AG09319 (cell line): Measurements from ENCODE around the gene MPP1.

ENCODE experiments used
- DNase-seq: peaks from one replicate; pipeline ENCODE4 v3.0.0-alpha.2; 2010; ENCODE audit warnings: low read depth; ENCODE audit errors: extremely low read depth
- TF ChIP-seq, protein P1 (sequence below): IDR thresholded peaks from 2 replicates; pipeline ENCODE4 v1.5.1; 2011; ENCODE audit warnings: low read depth, mild to moderate bottlenecking, inconsistent platforms, low read length, moderate library complexity

MPP1 gene

DNA sequence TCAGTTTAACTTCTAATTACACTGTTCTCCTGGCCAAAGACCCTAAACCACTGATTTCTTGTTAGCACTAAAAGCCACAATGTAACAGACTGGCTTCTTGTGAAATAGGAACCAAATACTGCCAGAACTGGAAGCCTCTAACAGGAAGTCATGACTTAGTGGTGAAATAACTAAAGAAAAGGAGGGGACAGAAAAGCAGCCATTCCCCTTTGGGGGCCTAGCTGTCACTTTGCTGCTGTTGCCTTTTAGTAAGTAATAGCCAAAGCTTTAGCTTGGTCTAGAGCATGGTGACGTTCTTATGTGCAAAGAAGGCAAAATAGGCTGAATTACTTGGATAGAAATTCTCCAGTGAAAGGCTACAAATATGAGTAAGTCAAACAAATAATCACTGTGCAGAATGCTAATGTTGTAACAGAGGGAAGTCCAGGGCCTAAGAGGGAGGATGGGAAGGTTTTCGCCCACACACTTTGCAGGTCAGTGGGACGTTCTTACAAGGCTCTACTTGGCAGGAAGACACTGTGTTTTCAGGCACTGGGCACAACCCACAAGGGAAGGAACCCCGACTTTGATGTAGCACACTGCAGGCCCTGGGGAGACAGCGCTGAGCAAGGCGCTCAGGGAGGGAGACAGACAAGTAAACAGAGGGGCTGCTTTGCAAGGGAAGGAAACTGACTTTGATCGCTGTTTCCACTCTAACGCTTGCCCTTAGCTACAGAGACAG lies 71.1 kb downstream of the MPP1 start:
- DNase-seq, result no peak
- TF ChIP-seq, protein P1, sequence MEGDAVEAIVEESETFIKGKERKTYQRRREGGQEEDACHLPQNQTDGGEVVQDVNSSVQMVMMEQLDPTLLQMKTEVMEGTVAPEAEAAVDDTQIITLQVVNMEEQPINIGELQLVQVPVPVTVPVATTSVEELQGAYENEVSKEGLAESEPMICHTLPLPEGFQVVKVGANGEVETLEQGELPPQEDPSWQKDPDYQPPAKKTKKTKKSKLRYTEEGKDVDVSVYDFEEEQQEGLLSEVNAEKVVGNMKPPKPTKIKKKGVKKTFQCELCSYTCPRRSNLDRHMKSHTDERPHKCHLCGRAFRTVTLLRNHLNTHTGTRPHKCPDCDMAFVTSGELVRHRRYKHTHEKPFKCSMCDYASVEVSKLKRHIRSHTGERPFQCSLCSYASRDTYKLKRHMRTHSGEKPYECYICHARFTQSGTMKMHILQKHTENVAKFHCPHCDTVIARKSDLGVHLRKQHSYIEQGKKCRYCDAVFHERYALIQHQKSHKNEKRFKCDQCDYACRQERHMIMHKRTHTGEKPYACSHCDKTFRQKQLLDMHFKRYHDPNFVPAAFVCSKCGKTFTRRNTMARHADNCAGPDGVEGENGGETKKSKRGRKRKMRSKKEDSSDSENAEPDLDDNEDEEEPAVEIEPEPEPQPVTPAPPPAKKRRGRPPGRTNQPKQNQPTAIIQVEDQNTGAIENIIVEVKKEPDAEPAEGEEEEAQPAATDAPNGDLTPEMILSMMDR, result no peak

DNA sequence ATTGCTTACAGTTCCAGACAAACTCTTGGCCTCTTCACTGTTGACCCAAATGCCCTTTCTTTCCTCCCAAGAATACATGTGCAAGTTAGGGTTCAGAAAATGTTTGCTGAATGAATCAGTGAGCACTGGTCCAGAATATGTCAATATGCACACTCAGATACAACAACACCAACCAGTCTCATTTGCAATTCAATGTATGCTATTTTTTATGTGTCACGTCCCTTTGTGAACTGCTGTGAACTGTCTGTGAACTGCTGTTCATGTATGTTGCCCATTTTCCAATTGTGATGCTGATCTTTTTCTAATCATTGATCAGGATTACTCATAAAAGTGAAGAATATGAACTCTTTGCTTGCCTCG lies 72.2 kb downstream of the MPP1 start:
- DNase-seq, result no peak
- TF ChIP-seq, protein P1, result no peak

DNA sequence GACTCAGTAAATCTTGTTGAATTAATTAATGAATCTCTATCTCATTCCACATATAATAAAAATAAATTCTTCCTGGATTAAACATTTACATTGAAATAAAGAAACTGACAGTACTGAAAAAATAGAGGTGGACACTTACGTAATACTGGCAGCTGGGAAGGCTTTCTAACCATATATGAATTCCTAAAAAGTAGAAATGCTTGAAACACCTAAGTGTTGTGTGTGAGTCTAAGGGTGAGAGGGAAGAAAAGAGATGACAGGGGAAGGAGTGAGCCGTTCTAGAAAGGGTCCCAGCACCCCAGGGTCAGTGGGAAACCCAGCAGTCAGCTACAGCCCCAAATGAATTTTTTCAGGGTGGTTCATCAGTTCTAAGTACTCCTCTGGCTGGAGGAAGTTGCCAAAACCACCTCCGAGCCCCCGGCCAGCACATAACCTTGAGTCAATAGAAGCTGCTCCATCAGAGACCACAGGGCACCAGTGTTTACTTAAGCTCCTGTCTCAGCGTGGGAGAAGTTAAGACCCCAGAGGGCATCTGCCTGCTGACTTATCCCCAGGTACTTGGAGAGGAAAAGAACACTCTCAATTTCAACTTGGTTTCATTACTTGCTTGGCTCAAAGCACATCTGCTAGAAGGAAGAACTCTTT lies 72.7 kb downstream of the MPP1 start:
- no peak for DNase-seq
- TF ChIP-seq, protein P1, result no peak

DNA sequence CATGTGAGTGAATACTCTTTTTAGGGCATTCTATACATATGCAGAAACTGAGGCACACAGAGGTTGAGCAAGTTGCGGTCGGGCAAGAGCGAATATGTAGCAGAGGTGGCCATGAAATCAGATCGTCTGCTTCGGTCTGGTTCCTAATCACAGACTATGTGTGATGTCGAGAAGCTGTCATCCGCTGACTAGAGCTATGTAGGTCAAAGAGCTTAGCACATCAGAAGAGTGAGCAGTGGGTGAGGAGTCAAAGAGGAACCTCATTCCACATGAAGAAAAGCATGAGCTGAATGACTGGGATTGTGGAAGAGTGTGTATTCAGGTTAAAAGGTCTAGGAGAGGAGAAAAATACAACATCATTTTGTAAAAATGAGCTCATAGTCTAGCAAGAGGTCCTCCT lies 73.4 kb downstream of the MPP1 start:
- no peak for DNase-seq
- TF ChIP-seq, protein P1, result no peak

DNA sequence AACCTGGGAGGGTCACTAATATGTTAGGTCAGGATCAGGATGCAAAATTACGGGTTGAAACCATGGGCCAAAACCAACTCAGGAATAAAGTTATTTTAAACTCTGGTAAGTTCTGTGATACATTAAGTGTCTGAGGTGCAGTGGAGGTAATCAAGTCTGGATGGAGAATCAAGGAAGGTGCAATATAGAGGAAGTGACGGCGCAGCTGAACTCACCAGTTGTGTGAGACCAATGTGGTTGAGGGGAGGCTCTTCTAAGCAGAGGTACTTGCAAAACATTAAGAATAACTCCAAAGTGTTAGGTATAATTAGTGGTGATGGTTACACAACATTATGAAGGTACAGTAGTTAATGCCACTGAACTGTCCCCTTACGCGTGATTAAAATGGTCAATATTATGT lies 74.1 kb downstream of the MPP1 start:
- DNase-seq, result no peak
- TF ChIP-seq, protein P1, result no peak

DNA sequence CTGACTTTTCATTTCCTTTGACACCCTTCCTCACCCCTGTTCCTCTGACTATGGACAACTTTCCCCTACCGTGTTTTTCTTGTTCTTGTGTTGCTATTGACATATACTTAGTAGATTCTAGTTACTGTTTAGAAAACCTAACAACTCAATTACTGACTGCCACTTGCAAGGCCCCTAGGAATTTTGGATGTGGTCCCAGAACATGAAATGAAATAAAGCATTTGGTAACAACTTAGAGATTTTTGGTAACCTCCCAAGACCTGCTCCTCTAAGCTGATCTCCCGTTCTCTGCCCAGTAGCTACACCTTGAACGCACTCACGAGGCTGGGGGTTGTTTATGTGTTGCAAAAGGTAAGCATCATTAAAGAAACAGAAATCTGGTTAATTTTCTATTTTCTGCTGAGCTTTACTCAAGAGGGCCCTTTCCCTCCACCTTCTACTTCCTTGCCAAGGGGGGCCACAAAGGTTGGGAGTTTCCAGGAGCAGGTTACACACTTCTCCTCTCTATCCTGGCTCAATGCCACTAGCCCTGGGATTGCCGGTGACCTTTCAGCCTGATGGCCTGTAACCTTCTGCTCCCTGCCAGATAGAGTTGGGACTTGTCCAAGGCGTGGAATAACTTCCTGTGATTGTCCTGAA lies 74.9 kb downstream of the MPP1 start:
- TF ChIP-seq, protein P1, result no peak
- DNase-seq, result peak; percentile 63

DNA sequence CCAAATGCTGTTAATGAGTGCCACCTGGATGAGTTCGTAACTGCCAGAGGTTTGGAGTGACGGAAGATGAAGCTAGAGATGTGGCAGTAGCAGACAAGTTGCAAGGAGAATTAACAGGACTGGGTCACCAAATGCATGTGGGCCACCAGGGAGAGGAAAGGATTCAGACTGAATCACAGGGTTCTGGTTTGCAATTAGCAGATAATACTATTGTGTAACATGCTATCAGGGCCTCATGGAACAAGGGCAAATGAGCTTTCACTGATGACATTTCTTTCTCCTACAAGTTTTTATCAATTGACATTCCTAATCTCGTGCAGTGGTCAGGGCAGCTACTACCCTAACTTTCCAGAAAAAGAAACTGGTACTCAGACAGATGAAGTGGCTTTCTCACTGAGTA lies 75.8 kb downstream of the MPP1 start:
- TF ChIP-seq, protein P1, result no peak
- no peak for DNase-seq
